Ishikawa (cell line): ENCODE measurements around the gene FBXO40.

Experiments
- CREB1 ChIP-seq: IDR thresholded peaks from 2 replicates; pipeline ENCODE4 v1.6.1; 2012; ENCODE audit warnings: low read depth
- RAD21 ChIP-seq: IDR thresholded peaks from 2 replicates; pipeline ENCODE4 v1.6.1; 2012; ENCODE audit warnings: low read depth
- ZBTB7A ChIP-seq: IDR thresholded peaks from 2 replicates; pipeline ENCODE4 v1.6.1; 2012; ENCODE audit warnings: low read depth
- TF ChIP-seq, protein P1 (sequence below): IDR thresholded peaks from 2 replicates; pipeline ENCODE4 v1.6.1; 2012

DNA sequence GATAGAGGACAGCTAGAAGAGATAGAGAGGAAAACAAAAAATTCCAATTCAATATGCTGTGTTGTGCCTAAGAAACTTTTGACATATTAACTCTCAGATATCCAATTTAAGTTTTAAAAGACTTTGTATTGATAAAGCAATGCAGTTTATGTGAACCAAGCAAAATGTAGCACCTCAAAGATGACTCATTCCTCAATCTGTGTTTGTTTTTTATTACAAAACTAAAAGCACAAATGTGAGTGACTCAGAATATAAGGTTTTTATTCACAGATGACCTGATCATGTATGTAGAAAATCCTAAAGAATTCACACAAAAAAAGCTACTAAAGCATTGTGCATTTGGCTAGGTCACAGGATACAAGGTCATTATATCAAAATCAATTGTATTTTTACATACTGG lies 56.5 kb downstream of the FBXO40 start:
- TF ChIP-seq CREB1 (no peak), RAD21 (no peak), ZBTB7A (no peak)
- TF ChIP-seq, protein P1, sequence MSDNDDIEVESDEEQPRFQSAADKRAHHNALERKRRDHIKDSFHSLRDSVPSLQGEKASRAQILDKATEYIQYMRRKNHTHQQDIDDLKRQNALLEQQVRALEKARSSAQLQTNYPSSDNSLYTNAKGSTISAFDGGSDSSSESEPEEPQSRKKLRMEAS = no peak
